A549 (cell line): ENCODE data around the gene UBQLN3. TPM values are rescaled to one million over a fixed set of nuclear protein-coding genes. Genes with fewer than 3 reads are reported as not detected.

ENCODE experiments used
- ATAC-seq, 2 experiments: fragments of 200-7000 bp in 1 of 2; fragments of >200 bp in 1 of 2; cut with Nextera tagmentation in 1 of 2; cut with Tn5 transposase in 1 of 2; 3 replicates each; pipeline versions ENCODE4 v1.8.0 to v1.9.1; 2018 to 2020; ENCODE audit warnings: mild to moderate bottlenecking in 1 of 2, moderate library complexity in 1 of 2
- CTCF ChIA-PET: fragments of 300-600 bp; sonication (Branson Sonifier 250); formaldehyde crosslinking; extraction: SDS; loops from one replicate; lab custom pipeline; 2021; ENCODE audit warnings: antibody characterized with exemption, inconsistent platforms; lab: Yijun Ruan, JAX
- POLR2A ChIA-PET: fragments of 350-600 bp; formaldehyde crosslinking; extraction: SDS; loops from one replicate; lab custom pipeline; 2021; ENCODE audit warnings: antibody characterized with exemption, inconsistent platforms; lab: Yijun Ruan, JAX
- DNase-seq, 2 experiments: peaks; one replicate each; pipeline versions ENCODE4 v3.0.0 to v3.0.0-alpha.2; 2011 to 2016; ENCODE audit warnings: low read depth in 1 of 2, low spot score in 1 of 2
- FAIRE-seq: peaks from 2 replicates; lab custom pipeline; 2011; peaks lifted over from hg19 to GRCh38; lab: Jason Lieb, UNC
- H3K27ac ChIP-seq, 2 experiments: fragments of >200 bp; sonication (Bioruptor Twin); formaldehyde crosslinking; 3 replicates each; pipeline ENCODE4 v1.5.1; 2016 to 2017
- H3K4me1 ChIP-seq: fragments of >200 bp; sonication (Bioruptor Twin); formaldehyde crosslinking; 3 replicates; pipeline ENCODE4 v1.6.1; 2016
- H3K4me2 ChIP-seq: fragments of >200 bp; sonication (Bioruptor Twin); formaldehyde crosslinking; 3 replicates; pipeline ENCODE4 v1.6.1; 2016
- H3K4me3 ChIP-seq: fragments of >200 bp; sonication (Bioruptor Twin); formaldehyde crosslinking; 3 replicates; pipeline ENCODE4 v1.5.1; 2016
- H3K9me3 ChIP-seq: fragments of >200 bp; sonication (Bioruptor Twin); formaldehyde crosslinking; 3 replicates; pipeline ENCODE4 v1.6.1; 2016
- CHD2 ChIP-seq: fragments of 150-350 bp; IDR thresholded peaks from 2 replicates; pipeline ENCODE4 v1.6.1; 2014; ENCODE audit warnings: low read length; ENCODE audit not compliant: partially characterized antibody
- CTCF ChIP-seq: fragments of >200 bp; sonication (Bioruptor Twin); formaldehyde crosslinking; IDR thresholded peaks from 3 replicates; pipeline ENCODE4 v1.5.1; 2016
- E2F6 ChIP-seq: IDR thresholded peaks from 2 replicates; pipeline ENCODE4 v1.6.1; 2012; ENCODE audit warnings: low read depth, borderline replicate concordance
- EP300 ChIP-seq, 2 experiments: fragments of >200 bp; sonication (Bioruptor Twin); formaldehyde crosslinking; IDR thresholded peaks; 2 replicates in 1 of 2; 3 replicates in 1 of 2; pipeline ENCODE4 v1.6.1; 2016 to 2017
- FOSB ChIP-seq: fragments of 250-450 bp; sonication (Bioruptor Pico); IDR thresholded peaks from 2 replicates; pipeline ENCODE4 v1.5.0; 2020; ENCODE audit warnings: mild to moderate bottlenecking, moderate library complexity
- HDAC2 ChIP-seq: fragments of 200-600 bp; sonication (generic); IDR thresholded peaks from 2 replicates; pipeline ENCODE4 v1.6.1; 2016
- HOXA7 ChIP-seq: fragments of 250-450 bp; sonication (Bioruptor Pico); IDR thresholded peaks from 2 replicates; pipeline ENCODE4 v1.5.0; 2020; ENCODE audit warnings: mild to moderate bottlenecking, moderate library complexity
- JUN ChIP-seq, 2 experiments: fragments of >200 bp; sonication (Bioruptor Twin); formaldehyde crosslinking; IDR thresholded peaks; 2 replicates in 1 of 2; 3 replicates in 1 of 2; pipeline ENCODE4 v1.6.1; 2016 to 2017
- KDM5A ChIP-seq: fragments of 200-600 bp; sonication (generic); IDR thresholded peaks from 2 replicates; pipeline ENCODE4 v1.6.1; 2016; ENCODE audit warnings: antibody characterized with exemption, mild to moderate bottlenecking
- MAFK ChIP-seq: fragments of 450-650 bp; IDR thresholded peaks from 2 replicates; pipeline ENCODE4 v1.6.1; 2014; ENCODE audit not compliant: partially characterized antibody
- MAZ ChIP-seq: fragments of 150-350 bp; IDR thresholded peaks from 2 replicates; pipeline ENCODE4 v1.6.1; 2014; ENCODE audit warnings: antibody characterized with exemption, low read depth, low read length, borderline replicate concordance
- NFE2L2 ChIP-seq: fragments of 150-350 bp; conservative IDR thresholded peaks from 2 replicates; pipeline ENCODE4 v1.6.1; 2014; ENCODE audit warnings: low read length
- PHF8 ChIP-seq: fragments of 200-600 bp; sonication (generic); IDR thresholded peaks from 2 replicates; pipeline ENCODE4 v1.6.1; 2016; ENCODE audit warnings: low read depth, mild to moderate bottlenecking, antibody characterized with exemption, moderate library complexity, borderline replicate concordance
- POLR2AphosphoS2 ChIP-seq: conservative IDR thresholded peaks from 2 replicates; pipeline ENCODE4 v1.6.1; 2012; ENCODE audit warnings: low read length, improper control_type of control experiment, inconsistent platforms
- RAD21 ChIP-seq, 2 experiments: fragments of >200 bp in 1 of 2; sonication (Bioruptor Twin) in 1 of 2; formaldehyde crosslinking in 1 of 2; IDR thresholded peaks in 1 of 2; conservative IDR thresholded peaks in 1 of 2; 2 replicates in 1 of 2; 3 replicates in 1 of 2; pipeline ENCODE4 v1.6.1; 2012 to 2018; ENCODE audit warnings: inconsistent platforms in 1 of 2
- SMC3 ChIP-seq: fragments of >200 bp; sonication (Bioruptor Twin); formaldehyde crosslinking; IDR thresholded peaks from 3 replicates; pipeline ENCODE4 v1.6.1; 2018; ENCODE audit warnings: inconsistent platforms
- SREBF2 ChIP-seq: fragments of 450-650 bp; IDR thresholded peaks from 2 replicates; pipeline ENCODE4 v1.6.1; 2014; ENCODE audit warnings: mild to moderate bottlenecking, moderate library complexity
- ZNF302 ChIP-seq: fragments of 250-450 bp; sonication (Bioruptor Pico); IDR thresholded peaks from 2 replicates; pipeline ENCODE4 v1.9.0; 2021; ENCODE audit warnings: inconsistent platforms, mild to moderate bottlenecking, moderate library complexity
- WGBS: methylation state at CpG from one replicate; pipeline ENCODE4 v1.1.6; 2017; ENCODE audit errors: missing lambda C conversion rate; 5-methylcytosine and 5-hydroxymethylcytosine counted together
- polyA plus RNA-seq, 4 experiments: library from polyadenylated mRNA; depleted of rRNA in 3 of 4; stranded (reverse); fragments of >200 nt; fragmentation: RNase III in 1 of 4; extraction: RNeasy Plus Mini Kit Qiagen cat#74134 plus additional on column Dnase treatment in 1 of 4; gene quantifications; 2 replicates in 3 of 4; 3 replicates in 1 of 4; pipeline ENCODE4 v1.2.3, GENCODE V29; 2011 to 2017

Gene UBQLN3
- polyA plus RNA-seq, 2 of the 4 experiments (the other 2 are of a cell fraction): not detected

- H3K4me1 ChIP-seq: no peaks in the 10 kb centered on the region
- no peak overlapping the region for H3K4me3 ChIP-seq
- H3K9me3 ChIP-seq: no peaks in the 10 kb centered on the region
- no peak for TF ChIP-seq CHD2
- TF ChIP-seq E2F6: no peak
- TF ChIP-seq SMC3: no peak
- no peak for TF ChIP-seq SREBF2
- TF ChIP-seq HDAC2: no peak
- WGBS: 12% methylated on average over 3 of the region's 3 CpGs
- H3K4me2 ChIP-seq: no peak overlapping the region
- ChIA-PET CTCF (no interaction called here), POLR2A (no interaction called here)
- ATAC-seq: no peak
- DNase-seq: no peak
- no peak overlapping the region for H3K27ac ChIP-seq
- FAIRE-seq: no peak
These were observed 23.3 kb downstream of the UBQLN3 start for GRCh38 chr11:5486421-5486820.

- CTCF ChIA-PET: no interaction called here
- ATAC-seq (no peak), FAIRE-seq (no peak), DNase-seq (no peak)
- TF ChIP-seq EP300 (IDR thresholded peaks at IDR 0.05) (no peak), HDAC2 (no peak), NFE2L2 (no peak), POLR2AphosphoS2 (no peak)
- H3K27ac ChIP-seq: no peak overlapping the region
- 76% methylated on average over 3 of the region's 3 CpGs for WGBS
- POLR2A ChIA-PET: no interaction called here
- H3K4me2 ChIP-seq: no peak overlapping the region
- no peaks in the 10 kb centered on the region for H3K9me3 ChIP-seq
- H3K4me3 ChIP-seq: no peak overlapping the region
- H3K4me1 ChIP-seq: no peaks in the 10 kb centered on the region
These were observed 23.8 kb downstream of the UBQLN3 start for GRCh38 chr11:5486003-5486402.

- FAIRE-seq: no peak
These were observed 33.5 kb downstream of the UBQLN3 start for GRCh38 chr11:5476186-5476819.

GRCh38 chr11:5473921-5474320 is 35.8 kb downstream of the UBQLN3 start:
- no peak for FAIRE-seq
- DNase-seq: no peak
- H3K9me3 ChIP-seq: no peaks in the 10 kb centered on the region
- no peak for ATAC-seq
- CTCF ChIA-PET: no interaction called here
- no peak overlapping the region for H3K4me3 ChIP-seq
- no peaks in the 10 kb centered on the region for H3K4me1 ChIP-seq
- H3K4me2 ChIP-seq: no peak overlapping the region
- no peak overlapping the region for H3K27ac ChIP-seq
- TF ChIP-seq KDM5A (no peak), MAFK (peak; percentile 43), HOXA7 (CRISPR knock-in tag) (no peak)
- TF ChIP-seq, all 56 proteins: peak for 1
- POLR2A ChIA-PET: no interaction called here

More at GRCh38 chr11:5476186-5476819, 33.5 kb downstream of the UBQLN3 start:
- POLR2A ChIA-PET: no interaction called here
- no peak for TF ChIP-seq EP300 (IDR thresholded peaks at IDR 0.05)
- no peak for TF ChIP-seq FOSB (CRISPR knock-in tag)
- peak; percentile 76 for TF ChIP-seq CTCF
- no peak for TF ChIP-seq JUN (IDR thresholded peaks at IDR 0.05)
- no peak for TF ChIP-seq MAZ
- peak; percentile 83 for TF ChIP-seq SMC3
- no peak for TF ChIP-seq PHF8
- TF ChIP-seq RAD21 (conservative IDR thresholded peaks at IDR 0.05 in 1 of 2, IDR thresholded peaks at IDR 0.05 in 1 of 2): peak; percentile 66 to 70
- TF ChIP-seq ZNF302 (CRISPR knock-in tag): no peak
- Histone ChIP-seq H3K4me2 (no peak overlapping the region), H3K9me3 (no peaks in the 10 kb centered on the region), H3K4me3 (no peak overlapping the region), H3K27ac (no peak overlapping the region), H3K4me1 (no peaks in the 10 kb centered on the region)
- peak; percentile 88 to 94; a peak in 5 of 6 replicates for ATAC-seq
- CTCF ChIA-PET: interaction anchor here (0.6 to 2.2 kb wide), 23 partner anchors 9 to 346 kb away, joined by 3 to 9 read pairs (median 3); partner anchors contain the start of genes TRIM5 and TRIM6
- 1% methylated on average over 2 of the region's 2 CpGs for WGBS
- DNase-seq: peak; percentile 52 to 65
